K562 (cell line): ENCODE data around the gene GAS2L2. TPM values are rescaled to one million over a fixed set of nuclear protein-coding genes. Genes with fewer than 3 reads are reported as not detected.
A peak's percentile ranks its signal among the peaks of the same experiment; 100 is the strongest.

Experiments
- ATAC-seq: fragments of 200-7000 bp; cut with Tn5 transposase; 3 replicates; pipeline ENCODE4 v1.9.1; 2020; ENCODE audit warnings: moderate library complexity
- BruUV-seq: library from RNA; stranded (reverse); fragments of 400-500 nt; replicated peaks from 2 replicates; lab custom pipeline; 2021; lab: Mats Ljungman, UMichigan
- CTCF ChIA-PET: fragments of 300-600 bp; formaldehyde crosslinking; extraction: SDS; loops from one replicate; lab custom pipeline; 2021; ENCODE audit warnings: low intra/inter-chr PET ratio; lab: Yijun Ruan, JAX
- POLR2A ChIA-PET: fragments of 300-600, 350-650 bp; sonication (Branson Sonifier 250); formaldehyde crosslinking; extraction: SDS; loops from one replicate; lab custom pipeline; 2021; ENCODE audit warnings: antibody characterized with exemption, inconsistent platforms; lab: Yijun Ruan, JAX
- DNase-seq, 4 experiments: peaks; one replicate each; pipeline versions ENCODE4 v3.0.0 to v3.0.0-alpha.2; 2011 to 2018; ENCODE audit warnings: low spot score in 3 of 4, mixed read lengths in 3 of 4; ENCODE audit errors: extremely low read depth in 1 of 4
- FAIRE-seq: peaks from 2 replicates; lab custom pipeline; 2011; peaks lifted over from hg19 to GRCh38; lab: Jason Lieb, UNC
- H2AFZ ChIP-seq: 2 replicates; pipeline ENCODE4 v1.6.0; 2011; ENCODE audit warnings: low read depth, low read length, control low read depth, inconsistent platforms
- H3K27ac ChIP-seq: fragments of 200-600 bp; 3 replicates; pipeline ENCODE4 v1.8.0; 2011; ENCODE audit warnings: low read depth, mild to moderate bottlenecking, control low read depth, inconsistent platforms, low read length, moderate library complexity, mixed read lengths; ENCODE audit errors: extremely low read depth
- H3K27me3 ChIP-seq, 2 experiments: fragments of 300-600 bp in 1 of 2; 2 replicates in 1 of 2; 3 replicates in 1 of 2; pipeline versions ENCODE4 v1.6.0 to v1.8.0; 2011; ENCODE audit warnings: inconsistent platforms in 2 of 2, low read length in 2 of 2, mild to moderate bottlenecking in 1 of 2, mixed read lengths in 1 of 2, moderate library complexity in 1 of 2; ENCODE audit not compliant: control insufficient read depth in 2 of 2, insufficient read depth in 2 of 2
- H3K36me3 ChIP-seq: fragments of 300-600 bp; 3 replicates; pipeline ENCODE4 v1.8.0; 2011; ENCODE audit warnings: mild to moderate bottlenecking, low read length, inconsistent platforms; ENCODE audit not compliant: control insufficient read depth, insufficient read depth
- H3K4me1 ChIP-seq, 2 experiments: fragments of 200-600 bp in 1 of 2; replicated peaks in 1 of 2; 2 replicates in 1 of 2; 3 replicates in 1 of 2; pipeline versions ENCODE4 v1.5.1 to v1.8.0; 2011; ENCODE audit warnings: inconsistent platforms in 2 of 2, low read length in 2 of 2, mild to moderate bottlenecking in 1 of 2, mixed read lengths in 1 of 2, moderate library complexity in 1 of 2; ENCODE audit not compliant: control insufficient read depth in 2 of 2, insufficient read depth in 2 of 2
- H3K4me2 ChIP-seq: 2 replicates; pipeline ENCODE4 v1.6.1; 2011; ENCODE audit warnings: low read length, control low read depth, inconsistent platforms, mixed read lengths; ENCODE audit not compliant: insufficient read depth
- H3K4me3 ChIP-seq: fragments of 200-600 bp; sonication (generic), shearing (Covaris generic); 2 replicates; pipeline ENCODE4 v1.5.1; 2016; ENCODE audit warnings: control low read depth, inconsistent platforms
- H3K79me2 ChIP-seq: fragments of 200-600 bp; 3 replicates; pipeline ENCODE4 v1.8.0; 2011; ENCODE audit warnings: low read length, inconsistent platforms; ENCODE audit not compliant: control insufficient read depth, insufficient read depth
- H3K9ac ChIP-seq, 2 experiments: 2 replicates each; pipeline versions ENCODE4 v1.6.0 to v1.6.1; 2011; ENCODE audit warnings: low read depth in 2 of 2, low read length in 2 of 2, control low read depth in 1 of 2, inconsistent platforms in 1 of 2, mild to moderate bottlenecking in 1 of 2, mixed read lengths in 1 of 2; ENCODE audit not compliant: insufficient read depth in 1 of 2
- H3K9me1 ChIP-seq: one replicate; pipeline ENCODE4 v1.6.0; 2011; ENCODE audit warnings: inconsistent platforms, mild to moderate bottlenecking, low read length, moderate library complexity; ENCODE audit not compliant: control insufficient read depth, insufficient read depth
- H3K9me3 ChIP-seq: replicated peaks from 2 replicates; pipeline ENCODE4 v1.5.1; 2011; ENCODE audit warnings: low read depth, low read length, inconsistent platforms; ENCODE audit not compliant: control insufficient read depth, insufficient read depth
- H4K20me1 ChIP-seq: replicated peaks from 2 replicates; pipeline ENCODE4 v1.6.1; 2011; ENCODE audit warnings: low read length, inconsistent platforms, mixed read lengths; ENCODE audit not compliant: control insufficient read depth, insufficient read depth
- CBFB ChIP-seq: sonication (generic); formaldehyde crosslinking; IDR thresholded peaks from 2 replicates; pipeline ENCODE4 v1.4.0; 2020; ENCODE audit warnings: mild to moderate bottlenecking, missing genetic modification reagents
- WGBS: fragments of 100-300 bp; shearing (Covaris generic); methylation state at CpG from one replicate; pipeline ENCODE4 v1.1.6; 2016; ENCODE audit warnings: low coverage, mixed read lengths; ENCODE audit not compliant: insufficient coverage; ENCODE audit errors: missing lambda C conversion rate; 5-methylcytosine and 5-hydroxymethylcytosine counted together
- in situ Hi-C: fragments of 300-500 bp; cut with MboI; formaldehyde crosslinking; loops from 4 replicates; pipeline ENCODE4 v1.15.0; 2018; ENCODE audit warnings: inconsistent platforms, mixed read lengths
- intact Hi-C: fragments of 100-400 bp; cut with micrococcal nuclease; formaldehyde crosslinking; loops from 2 replicates; pipeline ENCODE4 v1.14.2; 2022
- polyA plus RNA-seq, 8 experiments: library from polyadenylated mRNA; depleted of rRNA in 4 of 8; stranded (reverse) in 5 of 8; unstranded in 3 of 8; fragments of >200 nt; fragmentation: Nextera tagmentation in 2 of 8; fragmentation: Illumina TruSeq in 1 of 8; extraction: Ambion mirVana in 2 of 8; extraction: Trizol in 1 of 8; gene quantifications; 2 replicates each; pipeline versions ENCODE4 v1.2.1 to v1.2.3, GENCODE V29; 2011 to 2014; ENCODE audit warnings: inconsistent platforms in 1 of 8, missing spikeins in 1 of 8
- total RNA-seq, 7 experiments: library from RNA; depleted of rRNA in 6 of 7; stranded (reverse); fragments of >200 nt in 6 of 7; fragmentation: Illumina TruSeq in 2 of 7; extraction: Trizol in 2 of 7; gene quantifications; 2 replicates each; pipeline versions ENCODE4 v1.2.1 to v1.2.3, GENCODE V29; 2011 to 2021; ENCODE audit warnings: low replicate concordance in 1 of 7
- TF ChIP-seq, protein P1 (sequence below): IDR thresholded peaks from 3 replicates; pipeline ENCODE4 v1.6.1; 2011; ENCODE audit warnings: borderline replicate concordance, mild to moderate bottlenecking, moderate library complexity; ENCODE audit not compliant: insufficient read length; ENCODE audit errors: extremely low read depth

GAS2L2 gene
- total and polyA plus RNA-seq, 9 of the 15 experiments (the other 6 are each of a cell fraction or from before 2014, with no cell fraction given), result not detected

DNA sequence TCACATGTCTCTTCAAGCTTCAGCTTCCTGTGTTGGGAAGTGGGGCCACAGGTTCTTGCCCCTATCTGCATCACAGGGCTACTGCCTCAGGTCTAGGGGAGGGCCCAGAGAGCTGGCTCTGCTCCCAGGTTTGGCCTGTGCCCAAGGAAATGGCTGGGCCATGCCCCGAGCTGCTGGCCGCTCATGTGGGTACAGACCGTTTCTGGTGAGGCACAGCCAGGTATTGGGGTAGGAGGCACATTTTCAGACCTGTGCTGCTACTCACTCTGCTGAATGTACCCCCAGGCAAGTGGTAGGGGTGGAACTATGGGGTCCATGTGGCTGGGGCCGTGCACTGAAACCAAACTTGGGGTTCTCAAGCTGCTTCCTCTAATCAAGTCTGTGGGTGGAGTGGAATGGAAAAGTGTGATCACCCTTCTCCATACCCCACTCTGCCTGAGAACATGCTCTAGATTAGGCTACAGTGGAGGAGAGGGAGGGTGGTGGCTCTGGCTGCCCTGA is 4.6 kb downstream of the GAS2L2 start:
- 4% methylated on average over 4 of the region's 4 CpGs for WGBS
- no peak for DNase-seq
- Histone ChIP-seq H3K36me3 (no peaks in the 10 kb centered on the region), H3K4me2 (no peak overlapping the region), H4K20me1 (peaks cover 17% of the 10 kb centered on the region; the same call in 1 of the 2 replicates), H3K9me3 (no peaks in the 10 kb centered on the region), H3K79me2 (no peaks in the 10 kb centered on the region), H3K27me3 (peaks cover 10 to 67% of the 10 kb centered on the region in 2 experiments; a peak in 4 of 5 replicates), H3K9me1 (no peaks in the 10 kb centered on the region), H2AFZ (no peak overlapping the region), H3K4me3 (no peak overlapping the region), H3K27ac (no peak overlapping the region), H3K4me1 (peaks cover 11 to 25% of the 10 kb centered on the region in 2 experiments; a peak in 4 of 5 replicates), H3K9ac (no peak overlapping the region; a peak in 1 of 4 replicates)
- intact Hi-C loops, result loop anchor here (5.0 kb wide), 1 partner anchor 211 kb away; the partner anchor contains the start of gene SLFN12L
- no peak for FAIRE-seq
- in situ Hi-C loops, result loop anchor here (5.0 to 25.0 kb wide), 4 partner anchors 191 to 1311 kb away; partner anchors contain the start of genes NLE1 and UNC45B
- no TSS peak for BruUV-seq
- ATAC-seq, result no peak
- ChIA-PET POLR2A (interaction anchor here (0.6 to 1.3 kb wide), 3 partner anchors 28 to 135 kb away, joined by 3 to 5 read pairs (median 4); partner anchors contain the start of gene TAF15), CTCF (interaction anchor here (0.5 to 2.0 kb wide), 3 partner anchors 135 to 659 kb away, joined by 6 to 16 read pairs (median 9); no protein-coding TSS in a partner anchor)
- TF ChIP-seq, protein P1, sequence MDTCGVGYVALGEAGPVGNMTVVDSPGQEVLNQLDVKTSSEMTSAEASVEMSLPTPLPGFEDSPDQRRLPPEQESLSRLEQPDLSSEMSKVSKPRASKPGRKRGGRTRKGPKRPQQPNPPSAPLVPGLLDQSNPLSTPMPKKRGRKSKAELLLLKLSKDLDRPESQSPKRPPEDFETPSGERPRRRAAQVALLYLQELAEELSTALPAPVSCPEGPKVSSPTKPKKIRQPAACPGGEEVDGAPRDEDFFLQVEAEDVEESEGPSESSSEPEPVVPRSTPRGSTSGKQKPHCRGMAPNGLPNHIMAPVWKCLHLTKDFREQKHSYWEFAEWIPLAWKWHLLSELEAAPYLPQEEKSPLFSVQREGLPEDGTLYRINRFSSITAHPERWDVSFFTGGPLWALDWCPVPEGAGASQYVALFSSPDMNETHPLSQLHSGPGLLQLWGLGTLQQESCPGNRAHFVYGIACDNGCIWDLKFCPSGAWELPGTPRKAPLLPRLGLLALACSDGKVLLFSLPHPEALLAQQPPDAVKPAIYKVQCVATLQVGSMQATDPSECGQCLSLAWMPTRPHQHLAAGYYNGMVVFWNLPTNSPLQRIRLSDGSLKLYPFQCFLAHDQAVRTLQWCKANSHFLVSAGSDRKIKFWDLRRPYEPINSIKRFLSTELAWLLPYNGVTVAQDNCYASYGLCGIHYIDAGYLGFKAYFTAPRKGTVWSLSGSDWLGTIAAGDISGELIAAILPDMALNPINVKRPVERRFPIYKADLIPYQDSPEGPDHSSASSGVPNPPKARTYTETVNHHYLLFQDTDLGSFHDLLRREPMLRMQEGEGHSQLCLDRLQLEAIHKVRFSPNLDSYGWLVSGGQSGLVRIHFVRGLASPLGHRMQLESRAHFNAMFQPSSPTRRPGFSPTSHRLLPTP, result no peak
- 0 out of 2 replicates have a peak, but pooled peaks have one; percentile 1 for TF ChIP-seq CBFB (CRISPR knock-in tag)
